ENCODE data around the gene HIPK2.
A peak's percentile ranks its signal among the peaks of the same experiment; 100 is the strongest.

GRCh38 chr7:139775829-139776266 is 1.9 kb downstream of the HIPK2 start:
- TF ChIP-seq CTCF (IDR thresholded peaks at IDR 0.05) (peak; percentile 73), POLR2A (IDR thresholded peaks at IDR 0.05; ENCODE audit: low read length) (no peak), RFX5 (IDR thresholded peaks at IDR 0.05) (no peak), MAX (IDR thresholded peaks at IDR 0.05) (no peak), JUNB (IDR thresholded peaks at IDR 0.05) (no peak), RAD21 (conservative IDR thresholded peaks at IDR 0.05 in 1 of 2, IDR thresholded peaks at IDR 0.05 in 1 of 2) (peak; percentile 63 to 68), FOXS1 (CRISPR knock-in tag; IDR thresholded peaks at IDR 0.05) (no peak), EP300 (IDR thresholded peaks at IDR 0.05) (no peak), BHLHE40 (IDR thresholded peaks at IDR 0.05; ENCODE audit: low read depth, low read length) (no peak), CHD2 (IDR thresholded peaks at IDR 0.05; ENCODE audit: low read length, partially characterized antibody) (no peak), CHD4 (IDR thresholded peaks at IDR 0.05; ENCODE audit: borderline replicate concordance) (no peak), MAZ (IDR thresholded peaks at IDR 0.05; ENCODE audit: borderline replicate concordance, low read depth, low read length) (no peak), REST (IDR thresholded peaks at IDR 0.05) (no peak), CEBPB (IDR thresholded peaks at IDR 0.05) (no peak)

Data from A549 (cell line).